Upper lobe of left lung (tissue), 4 donors: Measurements from ENCODE around the gene SLC6A4.

Experiments
- CTCF ChIP-seq, 6 experiments: fragments of 450-650 bp in 4 of 6; fragments of 200-600 bp in 2 of 6; sonication (generic) in 2 of 6; IDR thresholded peaks; one replicate each; pipeline ENCODE4 v1.5.1; 2016 to 2019; ENCODE audit warnings: antibody characterized with exemption in 6 of 6
- EP300 ChIP-seq, 4 donors: sonication (generic); formaldehyde crosslinking; IDR thresholded peaks; one replicate each; pipeline ENCODE4 v1.5.1; 2017; ENCODE audit warnings: antibody characterized with exemption in 4 of 4, control low read depth in 2 of 4
- POLR2A ChIP-seq, 4 donors: fragments of 450-650 bp; IDR thresholded peaks; one replicate each; pipeline ENCODE4 v1.5.1; 2016 to 2017; ENCODE audit warnings: antibody characterized with exemption in 4 of 4, mild to moderate bottlenecking in 2 of 4
- POLR2AphosphoS5 ChIP-seq, 2 donors: sonication (generic); formaldehyde crosslinking; IDR thresholded peaks; one replicate each; pipeline ENCODE4 v1.5.1; 2017; ENCODE audit warnings: antibody characterized with exemption in 2 of 2

DNA sequence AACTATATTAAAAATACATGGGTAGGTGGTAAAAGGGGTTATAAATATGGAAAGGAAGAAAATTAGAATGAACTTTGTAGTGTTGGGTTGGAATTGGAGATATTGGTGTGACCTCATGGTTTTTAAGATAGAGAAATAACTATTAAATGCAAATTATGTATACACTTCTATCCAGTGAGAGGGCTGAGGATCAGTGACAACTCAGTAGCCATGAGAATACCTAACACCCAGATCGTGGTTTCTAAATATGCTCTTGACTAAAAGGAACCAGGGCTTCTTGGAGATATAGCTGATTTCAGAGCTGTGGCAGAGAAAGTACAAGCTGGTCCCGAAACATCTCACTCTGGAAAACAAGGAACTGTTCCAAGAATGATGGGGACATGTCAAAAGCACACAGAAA, 44.4 kb downstream of the SLC6A4 start:
- TF ChIP-seq POLR2A (IDR thresholded peaks at IDR 0.05) (no peak), CTCF (IDR thresholded peaks at IDR 0.05) (no peak), POLR2AphosphoS5 (IDR thresholded peaks at IDR 0.05) (no peak), EP300 (IDR thresholded peaks at IDR 0.05) (no peak)
